HS-27A (cell line): ENCODE data around the gene SIM1.

Experiments
- DNase-seq: peaks from one replicate; pipeline ENCODE4 v3.0.0-alpha.2; 2012; ENCODE audit warnings: low read depth, missing footprints

The SIM1 gene

DNA sequence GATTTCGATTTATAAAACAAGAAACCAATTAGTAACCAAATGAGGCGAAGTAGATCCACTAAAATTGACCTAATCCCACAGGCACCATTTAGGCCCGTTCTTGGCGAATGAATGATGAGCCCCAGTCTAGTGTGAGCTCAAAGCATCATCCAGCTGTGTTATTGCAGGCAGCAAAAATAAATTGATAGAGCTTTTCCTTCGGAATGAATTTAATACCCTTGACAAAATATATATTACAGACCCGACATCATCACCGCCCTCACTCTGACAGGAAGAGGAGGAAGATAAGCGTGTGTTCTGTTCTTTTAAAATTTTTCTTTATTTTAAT lies 7.8 kb downstream of the SIM1 start:
- no peak for DNase-seq

DNA sequence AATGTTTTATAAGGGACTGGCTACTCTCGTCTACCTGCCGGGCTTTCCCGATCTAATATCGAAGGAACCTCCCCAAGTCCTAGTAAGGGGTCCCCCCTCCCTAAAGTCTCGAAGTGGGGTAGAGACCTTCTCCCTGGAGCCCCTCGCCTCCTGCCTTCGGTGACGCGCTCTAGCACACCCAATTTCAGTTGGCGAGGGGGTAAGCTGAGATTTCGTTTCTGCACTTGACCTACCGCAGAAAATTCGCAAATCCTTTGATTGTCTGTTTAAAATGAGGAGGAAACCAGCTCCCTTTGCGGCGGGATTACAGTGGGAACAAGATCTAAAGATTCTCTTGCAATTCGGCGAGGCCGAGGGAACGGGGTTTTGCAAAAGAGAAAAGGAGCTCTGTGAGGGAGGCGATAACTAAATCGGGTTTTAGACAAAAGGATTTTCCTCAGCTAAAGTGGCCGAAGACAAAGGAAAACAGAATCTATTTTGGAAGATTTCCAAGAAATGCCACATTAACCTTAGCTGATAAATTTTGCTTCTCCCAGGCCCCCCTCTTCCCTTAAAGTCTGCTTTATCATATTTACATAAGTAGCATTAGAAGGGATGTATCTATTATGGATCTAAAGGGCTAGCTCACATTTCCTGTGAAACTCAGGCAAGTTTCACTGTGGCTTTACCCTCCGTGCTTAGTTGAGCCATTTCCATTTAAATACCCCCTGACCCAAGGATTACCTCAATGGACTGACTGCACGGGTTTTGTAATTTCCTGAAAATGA lies 8.4 kb downstream of the SIM1 start:
- no peak for DNase-seq

DNA sequence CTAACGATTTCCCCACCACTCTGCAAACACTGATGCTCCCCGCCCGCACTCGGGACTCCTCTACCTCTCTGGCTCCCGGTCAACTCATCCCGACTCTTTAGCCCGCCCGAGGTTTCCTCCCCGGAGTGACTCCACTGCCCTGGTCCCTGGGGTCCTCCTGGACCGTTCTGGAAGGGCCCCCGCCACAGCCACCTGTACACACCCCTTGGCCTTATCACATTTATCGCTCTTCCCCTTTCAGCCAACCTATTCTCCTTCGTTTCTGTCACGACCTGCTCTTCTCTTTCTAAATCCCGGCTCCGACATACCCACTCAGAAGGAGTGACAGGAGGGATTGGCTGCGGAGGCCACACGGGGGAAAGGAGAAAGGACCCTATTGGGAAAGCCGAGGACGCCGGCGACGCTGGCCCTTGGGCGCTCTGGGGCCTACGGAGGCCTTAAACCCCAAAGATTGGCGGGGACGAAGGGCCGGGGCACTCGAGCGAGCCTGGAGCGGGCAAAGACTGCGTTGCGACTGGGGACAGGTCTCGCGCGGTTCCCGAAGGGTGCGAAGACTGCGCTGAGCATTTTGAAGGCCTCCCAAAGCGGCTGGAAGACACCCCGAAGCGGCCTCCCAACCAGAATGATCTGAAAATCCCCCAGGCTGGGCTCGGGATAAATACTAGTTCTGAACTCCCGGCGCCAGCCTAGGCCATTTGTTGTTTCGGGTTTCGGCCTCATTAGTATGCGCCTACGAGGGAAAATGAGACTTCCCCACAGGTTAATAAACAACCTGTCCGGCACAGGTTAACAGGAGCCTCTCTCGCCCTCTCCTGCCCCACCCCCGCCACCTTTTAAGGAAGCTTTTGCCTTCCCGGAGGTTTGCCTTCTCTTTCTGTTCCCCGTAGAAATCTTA lies 9.2 kb downstream of the SIM1 start:
- no peak for DNase-seq

DNA sequence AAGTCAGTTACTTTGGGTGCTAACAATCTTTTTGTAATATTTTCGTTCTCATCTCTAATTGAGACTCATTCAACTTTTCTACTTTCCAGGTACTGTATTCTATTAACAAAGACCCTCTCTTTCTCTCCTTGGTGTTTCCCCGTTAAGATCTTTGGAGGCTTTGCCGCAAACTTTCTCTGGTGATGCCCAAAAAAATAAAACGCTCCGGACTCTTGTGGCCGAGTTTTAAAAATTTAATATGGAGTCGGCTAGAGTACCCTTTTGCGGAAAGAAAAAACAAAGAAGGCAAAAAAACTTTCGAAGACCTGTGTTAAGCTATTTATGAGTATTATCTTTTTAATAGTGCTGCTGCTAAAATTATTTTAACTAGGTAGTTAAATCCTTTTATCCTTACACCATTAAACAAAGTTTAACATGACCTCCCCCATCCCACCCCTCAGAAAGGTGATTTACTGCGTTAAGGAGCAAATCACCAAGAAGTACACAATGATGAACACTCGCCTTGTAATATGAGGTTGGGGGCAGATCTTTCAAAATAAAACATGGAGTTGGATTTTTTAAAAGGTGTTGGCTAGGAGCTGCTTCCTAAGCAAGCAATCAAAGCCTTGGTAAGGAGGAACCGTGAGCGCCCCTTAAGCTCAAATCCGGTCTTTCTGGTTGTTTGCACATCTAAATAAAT lies 10.0 kb downstream of the SIM1 start:
- no peak for DNase-seq

DNA sequence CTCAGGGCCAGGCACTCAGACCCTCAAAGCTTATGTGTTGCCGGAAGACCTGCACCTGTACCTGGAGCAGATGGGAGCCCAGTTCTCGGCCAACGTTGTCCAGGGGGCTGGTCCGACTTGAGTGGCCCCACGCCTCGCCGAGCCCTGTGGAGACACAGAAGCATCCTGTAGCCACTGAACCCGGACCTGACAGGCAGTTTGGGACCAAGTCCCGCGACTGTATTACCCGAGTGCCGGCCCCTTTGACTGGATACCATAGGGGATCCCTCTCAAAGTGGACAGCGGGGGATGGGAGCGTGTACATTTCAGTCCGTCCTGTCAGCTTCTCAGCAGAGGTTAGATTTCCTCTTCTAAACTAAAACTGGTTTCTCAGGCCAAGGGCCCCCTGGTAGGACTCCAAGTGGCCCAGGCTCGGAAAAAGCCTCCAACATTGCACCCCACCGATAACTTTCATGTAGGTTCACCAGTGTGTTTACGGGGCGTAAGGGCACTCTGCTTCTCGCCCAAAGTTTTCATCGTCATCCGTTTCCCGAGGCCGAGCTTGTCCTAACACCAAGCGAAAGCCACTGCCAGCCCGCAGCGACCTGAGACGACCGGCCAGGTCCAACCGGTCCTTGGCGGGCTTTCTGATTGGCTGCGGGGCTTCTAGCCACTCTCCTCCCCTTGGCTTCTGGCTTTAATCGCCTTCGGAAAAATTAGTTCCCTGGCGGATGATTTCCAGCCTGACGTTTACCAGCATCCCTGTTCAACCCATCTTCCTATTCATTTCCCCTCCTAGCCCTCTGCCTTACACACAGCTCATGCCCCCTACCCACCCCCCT lies 10.8 kb downstream of the SIM1 start:
- no peak for DNase-seq

DNA sequence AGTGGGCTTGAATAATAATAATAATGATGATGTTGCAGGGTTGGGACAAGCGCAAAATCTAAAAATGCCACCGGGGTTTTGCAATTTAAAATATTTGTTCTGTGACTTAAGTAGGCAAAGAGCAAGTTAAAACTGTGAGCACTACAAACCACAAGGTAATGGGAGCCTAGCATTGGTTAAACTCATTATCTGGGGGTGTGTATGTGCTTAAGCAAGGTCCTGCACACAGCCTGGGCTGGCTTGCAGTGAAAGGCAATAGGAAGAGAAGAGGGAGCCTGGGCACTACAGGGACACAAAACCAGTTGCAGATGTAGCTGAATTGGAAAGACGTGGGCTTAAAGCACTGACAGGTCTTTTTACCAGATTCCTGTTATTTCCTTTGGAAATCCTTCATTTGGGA lies 11.7 kb downstream of the SIM1 start:
- DNase-seq, result no peak

DNA sequence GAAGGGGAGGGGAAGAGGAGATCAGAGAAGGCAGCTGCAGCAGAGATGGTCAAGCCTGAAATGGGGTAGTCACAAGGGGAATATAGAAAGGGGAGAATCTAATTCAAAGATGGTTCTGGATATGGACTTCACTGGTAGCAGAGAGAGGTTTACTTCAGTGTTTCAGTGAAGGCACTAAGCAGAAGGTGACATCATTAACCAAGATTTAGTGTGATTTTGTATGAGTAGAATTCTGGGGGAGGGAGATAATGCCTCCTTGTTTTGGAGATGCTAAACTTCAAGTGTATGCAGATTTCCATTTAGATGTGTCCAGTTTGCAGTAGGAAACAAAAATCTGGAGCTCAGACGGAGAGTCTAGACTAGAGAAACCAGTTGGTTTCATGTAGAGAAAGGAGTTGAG lies 13.1 kb downstream of the SIM1 start:
- DNase-seq, result no peak

DNA sequence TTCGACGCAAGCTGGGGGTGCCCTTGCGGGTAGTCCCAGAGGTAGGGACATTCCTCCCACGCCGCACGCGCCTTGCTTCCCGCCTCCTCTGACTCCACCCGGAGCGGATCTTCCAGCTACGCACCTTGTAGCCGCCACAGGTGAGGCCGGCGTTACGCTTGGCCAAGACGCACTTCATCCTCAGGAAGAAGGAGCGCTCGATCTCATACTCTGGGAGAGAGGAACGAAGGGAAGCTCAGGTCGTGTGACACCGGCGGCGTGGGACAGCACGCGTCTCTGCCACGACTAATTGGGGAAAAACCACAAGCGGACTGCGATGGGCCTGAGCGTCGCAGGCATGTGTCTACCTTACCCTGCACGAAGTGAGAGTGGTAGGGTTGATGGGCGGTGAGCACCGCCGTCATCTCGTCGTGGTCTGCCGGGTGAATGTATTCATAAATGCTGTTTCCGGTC lies 15.5 kb downstream of the SIM1 start:
- no peak for DNase-seq

DNA sequence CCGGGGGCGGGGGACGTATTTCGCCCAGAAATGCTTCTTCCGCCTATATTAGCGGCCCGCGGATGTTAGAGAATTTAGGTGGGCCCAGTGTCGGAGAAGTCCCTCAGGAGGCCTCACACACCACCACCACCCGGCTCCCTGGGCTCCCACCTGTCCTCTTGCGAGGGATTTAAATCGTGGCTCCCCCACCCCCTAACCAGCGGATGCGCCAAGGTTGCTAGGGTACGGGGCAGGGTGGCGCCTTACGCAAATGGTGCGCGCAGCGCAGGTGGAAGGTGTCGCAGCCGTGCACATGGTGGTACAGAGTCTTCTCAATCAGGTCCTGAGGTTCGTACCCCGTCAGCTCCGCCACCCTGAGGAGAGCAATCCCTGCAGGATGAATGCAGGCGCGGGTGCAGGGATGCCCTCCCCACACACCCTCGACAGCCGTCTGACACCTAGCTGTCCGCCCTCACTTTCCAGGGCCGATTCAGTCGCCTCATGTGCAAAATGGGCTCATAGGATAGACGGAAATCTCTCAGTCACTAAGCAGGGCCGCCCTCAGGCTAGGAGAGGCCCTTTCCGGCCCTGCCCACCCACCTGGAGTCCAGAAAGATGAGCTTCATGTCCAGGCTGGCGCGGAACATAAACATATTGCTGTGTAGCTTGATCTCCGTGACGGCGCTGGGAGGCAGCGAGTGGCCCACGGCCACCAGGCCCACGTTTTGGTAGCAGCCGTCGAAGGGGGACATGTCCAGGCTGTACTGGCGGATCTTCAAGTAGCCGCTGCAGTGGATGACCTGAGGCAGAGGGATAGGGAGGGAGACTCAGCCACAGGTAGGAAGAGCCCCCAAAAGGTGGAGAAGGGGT lies 16.6 kb downstream of the SIM1 start:
- no peak for DNase-seq

DNA sequence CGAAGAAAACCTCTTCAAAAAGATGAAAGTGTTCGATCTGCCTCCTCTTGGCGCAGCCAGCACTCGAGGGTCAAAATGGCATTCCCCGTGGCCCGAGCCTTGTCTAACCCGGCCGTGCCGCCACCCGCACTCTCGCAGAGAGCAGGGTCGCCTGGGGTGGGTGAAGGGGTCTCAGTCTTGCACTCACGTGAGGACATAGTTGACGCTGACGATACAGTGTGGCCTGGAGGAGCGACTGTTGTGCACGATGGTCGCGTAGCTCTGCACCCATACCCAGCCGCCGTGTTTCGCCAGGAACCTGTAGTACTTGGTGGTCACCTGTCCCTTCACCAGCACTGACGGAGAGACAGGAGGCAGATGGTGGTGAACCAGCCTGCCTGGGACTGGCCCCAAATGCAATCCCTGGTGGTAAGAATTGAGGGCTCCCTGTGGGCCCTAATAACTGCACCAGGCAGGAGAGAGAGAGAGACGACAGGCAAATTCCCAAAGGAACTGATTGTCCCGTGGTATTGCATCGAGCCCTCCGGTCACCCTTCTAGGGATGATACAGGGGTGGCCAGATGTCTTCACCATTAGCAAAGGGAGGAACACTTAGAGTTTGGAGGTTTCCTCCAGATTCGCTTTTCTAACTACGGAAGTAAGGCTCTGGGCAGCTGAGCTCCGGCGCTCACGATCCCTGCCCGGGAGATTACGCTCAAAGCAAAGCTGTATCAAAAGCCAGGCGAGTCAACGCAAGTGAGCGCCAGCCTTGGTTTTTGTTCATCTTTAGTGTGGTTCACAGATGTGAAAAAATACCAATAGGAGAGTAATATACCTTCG lies 17.4 kb downstream of the SIM1 start:
- DNase-seq, result no peak

DNA sequence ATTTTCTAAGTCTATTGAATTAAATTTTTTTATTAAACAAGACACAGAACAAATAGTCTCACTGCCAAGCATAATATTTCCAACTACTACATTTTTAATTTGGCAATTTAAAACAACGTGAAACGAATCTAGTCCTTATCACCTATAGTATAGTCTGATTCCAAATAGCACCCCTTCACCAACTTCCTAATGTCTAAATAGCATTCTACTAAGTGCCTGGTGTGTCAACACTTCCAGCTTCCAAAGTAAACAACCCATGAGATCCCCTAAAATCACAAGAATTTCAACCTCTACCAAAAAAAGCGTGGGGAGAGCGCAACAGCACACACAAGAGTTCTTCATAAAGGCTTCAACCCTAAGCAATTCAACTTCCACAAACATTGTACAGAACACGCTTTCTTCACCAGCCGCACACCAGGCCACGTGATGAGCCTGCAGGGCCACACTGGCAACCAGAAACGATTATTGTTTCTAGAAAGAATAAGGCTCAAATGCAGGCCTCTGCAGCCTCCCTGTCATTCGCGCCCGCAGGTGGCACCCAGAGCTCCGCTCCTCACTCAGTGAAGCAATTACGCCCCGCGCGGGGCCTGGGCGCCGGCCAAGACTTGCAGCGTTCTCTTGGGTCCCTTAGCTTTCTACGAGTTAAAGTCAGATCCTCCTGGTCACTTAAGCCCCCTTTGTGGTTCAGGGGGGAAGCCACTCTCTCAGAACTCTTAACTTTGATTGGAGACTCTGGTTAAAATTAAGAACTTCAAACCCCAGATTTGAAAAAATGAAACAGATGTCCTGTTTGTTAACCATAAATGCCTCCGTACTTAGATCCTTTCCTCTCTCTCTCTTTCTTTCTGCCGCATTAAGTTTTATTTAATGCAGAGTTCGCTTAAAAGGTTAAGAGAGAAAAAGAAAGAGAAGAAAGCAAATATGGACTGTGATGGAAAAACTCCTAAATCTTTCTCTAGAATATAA lies 18.3 kb downstream of the SIM1 start:
- DNase-seq, result no peak

DNA sequence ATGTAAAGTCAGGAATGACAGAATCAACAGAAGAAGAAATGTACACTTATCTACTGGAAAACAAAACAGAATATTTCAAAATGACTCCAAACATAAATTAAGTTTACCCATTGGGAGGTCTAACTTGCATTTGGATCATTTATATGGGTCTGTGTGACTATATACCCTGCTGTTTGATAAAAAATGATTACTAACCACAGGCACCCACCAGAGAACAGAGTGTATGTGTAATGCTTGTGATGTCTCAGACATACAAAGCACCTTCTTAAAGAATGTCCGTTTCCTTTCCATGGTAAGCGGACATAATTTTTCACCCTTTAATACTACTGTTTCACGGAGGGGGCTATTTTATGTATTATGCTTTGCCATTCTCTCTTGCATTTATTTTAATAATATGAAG lies 19.2 kb downstream of the SIM1 start:
- DNase-seq, result no peak

DNA sequence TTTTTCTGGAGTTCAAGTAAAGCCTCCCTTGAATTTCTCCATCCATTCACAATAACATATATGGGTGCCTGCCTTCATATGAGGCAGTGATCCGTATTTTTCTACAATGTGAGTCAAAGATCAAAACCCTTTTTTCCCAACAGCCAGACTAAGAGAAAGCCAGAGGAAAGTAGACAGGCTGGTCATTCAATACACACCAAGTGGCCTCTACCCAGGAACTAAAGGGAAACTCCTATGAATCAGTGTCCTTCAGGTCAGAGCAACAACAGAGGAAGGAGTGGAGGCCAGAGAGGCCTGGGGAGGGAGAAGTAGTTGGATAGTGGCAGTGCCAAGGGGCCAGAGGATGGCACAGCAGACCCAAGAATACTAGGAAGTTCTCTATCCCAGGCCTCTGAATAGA lies 23.8 kb downstream of the SIM1 start:
- no peak for DNase-seq

DNA sequence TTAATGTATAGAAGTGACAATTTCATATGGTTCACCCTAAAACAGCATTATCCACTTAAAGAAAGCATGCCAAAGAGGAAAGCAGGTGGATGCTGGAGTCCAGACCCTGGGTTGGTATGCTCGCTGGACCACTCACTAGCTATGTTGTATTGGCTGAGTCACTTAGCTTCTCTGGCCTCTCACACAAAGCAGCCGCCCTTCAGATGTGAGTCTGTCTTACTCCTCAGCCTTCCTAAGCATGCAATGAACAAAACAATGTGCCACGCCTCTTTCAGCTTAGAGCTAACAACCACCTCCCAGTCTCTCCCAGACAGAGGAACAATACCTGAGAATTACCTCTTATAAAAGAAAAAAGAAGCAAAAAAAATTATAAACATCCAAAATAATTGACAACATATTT lies 29.4 kb downstream of the SIM1 start:
- peak; percentile 20 for DNase-seq

DNA sequence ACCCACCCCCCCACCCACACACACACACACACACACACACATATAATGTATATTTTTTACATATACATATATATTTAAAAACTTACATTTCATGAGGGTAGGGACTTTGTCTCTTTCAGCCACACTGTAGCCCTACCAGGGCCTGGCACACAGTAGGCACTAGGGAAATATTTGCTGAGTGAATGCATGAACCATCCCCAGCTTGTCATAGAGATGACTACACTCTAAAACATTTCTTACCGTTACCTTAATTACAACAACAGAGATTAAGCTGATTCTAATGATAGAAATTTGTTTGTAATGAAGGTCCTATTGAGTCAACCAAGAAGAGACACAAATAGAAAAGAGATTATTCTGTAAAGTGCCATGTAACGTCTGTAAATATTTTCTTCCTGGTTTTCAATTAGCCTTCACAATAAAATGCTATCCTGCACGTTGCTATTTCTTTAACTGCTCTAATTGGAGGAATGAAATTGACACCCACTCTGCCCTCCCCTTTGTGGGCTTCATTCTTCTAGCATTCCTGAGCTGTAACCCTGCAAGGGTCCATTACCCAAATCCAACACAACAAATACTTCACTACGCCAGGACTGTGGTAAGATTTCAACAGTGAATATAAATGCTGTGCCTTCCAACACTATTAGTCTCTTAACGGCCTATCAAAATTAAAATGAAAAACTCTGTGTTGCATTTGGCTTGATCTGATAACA lies 30.8 kb downstream of the SIM1 start:
- DNase-seq, result no peak

DNA sequence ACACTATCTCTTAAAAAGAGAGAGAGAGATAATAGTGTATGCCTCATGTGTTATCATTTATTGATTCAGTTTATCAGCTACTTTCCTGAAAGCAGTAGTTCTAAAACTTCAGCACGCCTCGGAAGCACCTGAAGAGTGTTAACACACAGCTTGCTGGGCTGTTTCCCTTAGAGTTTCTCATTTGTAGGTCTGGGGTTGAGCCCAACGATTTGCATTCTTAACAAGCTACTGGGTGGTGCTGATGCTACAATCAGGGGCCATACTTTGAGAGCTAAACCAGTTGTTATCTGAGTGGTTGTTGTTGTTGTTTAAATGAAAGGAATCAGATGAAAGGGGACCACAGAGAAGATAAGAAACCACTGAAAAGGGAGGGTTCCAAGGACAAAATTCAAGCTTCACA lies 32.6 kb downstream of the SIM1 start:
- no peak for DNase-seq

DNA sequence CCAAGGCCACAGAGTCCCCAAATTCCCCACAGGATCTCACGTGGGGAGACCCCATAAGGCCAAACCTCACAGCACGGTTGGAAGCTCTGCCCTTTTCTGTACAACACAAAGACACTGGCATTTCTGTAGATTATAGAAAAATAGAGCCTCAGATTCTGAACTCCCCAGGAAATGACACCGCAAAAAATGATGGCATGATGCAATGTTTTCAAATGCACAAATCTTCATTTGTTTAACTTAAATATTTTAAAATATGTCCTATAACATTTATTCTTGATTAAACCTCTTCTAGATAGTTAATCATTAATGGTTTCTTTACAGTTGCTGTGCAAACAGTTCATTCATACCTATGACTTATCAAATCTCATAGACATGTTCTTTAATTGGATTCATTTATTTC lies 33.8 kb downstream of the SIM1 start:
- no peak for DNase-seq

DNA sequence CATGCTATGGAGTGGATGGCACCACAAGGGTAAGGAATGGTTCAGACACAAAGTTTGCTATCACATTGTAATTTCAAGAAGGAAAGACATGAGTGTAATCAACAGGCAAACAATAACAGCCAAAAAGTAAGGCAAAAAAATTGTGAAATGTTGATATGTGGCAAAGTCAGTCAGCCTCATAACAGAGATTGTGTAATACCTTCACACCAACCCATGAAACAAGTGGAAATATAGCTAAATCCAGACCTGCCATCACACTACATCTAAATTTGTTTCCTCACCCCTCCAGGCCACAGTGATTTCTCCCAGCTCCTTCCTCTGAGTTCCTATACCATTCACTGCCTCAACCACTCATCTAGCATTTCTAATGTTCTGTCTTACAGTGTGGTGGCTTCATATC lies 37.3 kb downstream of the SIM1 start:
- DNase-seq, result no peak
